Epithelial cell of esophagus (primary cell): Measurements from ENCODE around the gene SSTR1.
A peak's percentile ranks its signal among the peaks of the same experiment; 100 is the strongest.

Source experiments
- DNase-seq: peaks from one replicate; pipeline ENCODE4 v3.0.0; 2010; ENCODE audit warnings: low read depth
- H3K4me3 ChIP-seq: 2 replicates; pipeline ENCODE4 v1.5.1; 2011; ENCODE audit warnings: mild to moderate bottlenecking, low read length, control low read depth
- CTCF ChIP-seq: IDR thresholded peaks from 2 replicates; pipeline ENCODE4 v1.5.1; 2011; ENCODE audit warnings: low read depth, mild to moderate bottlenecking, low read length, control low read depth, inconsistent platforms; ENCODE audit not compliant: insufficient read depth; ENCODE audit errors: missing control alignments

SSTR1 gene

GRCh38 chr14:38254571-38255407 is 47.1 kb downstream of the SSTR1 start:
- no peak overlapping the region for H3K4me3 ChIP-seq
- no peak for DNase-seq
- no peak for TF ChIP-seq CTCF

- DNase-seq, result no peak
- no peak for TF ChIP-seq CTCF
These were observed 47.6 kb downstream of the SSTR1 start for GRCh38 chr14:38255408-38255672.

GRCh38 chr14:38255673-38256532 is 48.2 kb downstream of the SSTR1 start, which contains the start of gene CLEC14A:
Gene CLEC14A (minus strand): TSS chr14:38256093. CDS start chr14:38256022, 71 bp downstream.
- H3K4me3 ChIP-seq, result no peak within 1 kb of the TSS
- no peak for DNase-seq

More at GRCh38 chr14:38255408-38255672, 47.6 kb downstream of the SSTR1 start:
- H3K4me3 ChIP-seq, result no peak overlapping the region

DNA sequence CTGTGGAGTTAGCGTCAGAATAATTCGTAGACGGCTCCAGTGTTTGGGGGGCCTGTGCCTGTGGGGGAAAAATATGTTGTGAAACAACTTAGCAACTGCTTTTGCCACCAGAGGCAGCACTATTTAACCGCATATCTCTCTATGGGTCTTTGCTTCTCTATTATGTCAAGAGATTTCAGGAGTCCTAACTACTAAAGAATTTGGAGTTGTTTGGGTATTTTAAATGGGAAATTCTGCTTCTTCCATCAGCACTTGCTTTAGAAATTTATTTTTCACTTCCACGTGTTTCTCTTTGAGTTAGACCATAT is 48.8 kb downstream of the SSTR1 start:
- no peak for TF ChIP-seq CTCF
- DNase-seq, result no peak
- no peak overlapping the region for H3K4me3 ChIP-seq

More at GRCh38 chr14:38255673-38256532, 48.2 kb downstream of the SSTR1 start, which contains the start of gene CLEC14A:
- TF ChIP-seq CTCF, result no peak

DNA sequence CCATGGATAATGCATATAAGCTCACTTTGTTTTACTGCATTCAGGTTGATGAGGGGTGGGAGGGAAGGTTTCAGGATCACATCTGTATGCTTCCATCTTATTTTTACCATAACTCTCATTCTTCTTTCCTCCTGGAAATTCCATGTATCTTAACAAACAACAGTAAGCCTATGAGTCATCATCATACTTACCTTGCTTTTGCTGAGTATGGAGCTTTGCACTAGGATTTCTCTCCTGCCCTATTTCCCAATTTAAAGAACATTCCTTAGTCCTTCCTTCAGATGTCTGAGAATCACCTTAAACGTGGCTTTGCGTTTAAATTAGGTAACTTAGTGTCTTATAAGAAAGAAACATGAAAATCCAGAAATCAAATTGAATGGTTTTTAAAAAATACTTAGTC is 49.8 kb downstream of the SSTR1 start:
- H3K4me3 ChIP-seq, result no peak overlapping the region
- TF ChIP-seq CTCF, result no peak
- peak; percentile 8 for DNase-seq

DNA sequence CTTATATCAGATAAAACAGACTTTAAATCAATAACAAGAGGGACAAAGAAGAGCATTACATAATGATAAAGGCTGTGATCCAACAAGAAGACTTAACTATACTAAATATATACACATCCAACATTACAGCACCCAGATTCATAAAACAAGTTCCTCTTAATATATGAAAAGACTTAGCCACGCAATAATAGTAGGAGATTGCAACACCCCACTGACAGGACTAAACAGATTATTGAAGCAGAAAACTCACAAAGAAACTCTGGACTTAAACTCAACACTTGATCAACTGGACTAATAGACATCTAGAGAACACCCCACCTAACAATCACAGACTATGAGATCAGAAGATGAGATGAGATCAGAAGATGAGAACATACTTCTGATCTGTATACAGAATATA is 53.9 kb downstream of the SSTR1 start:
- TF ChIP-seq CTCF, result no peak
- no peak for DNase-seq
- no peak overlapping the region for H3K4me3 ChIP-seq
